M059J (cell line): ENCODE results near the gene HINT3. TPM values are rescaled to one million over a fixed set of nuclear protein-coding genes. Genes with fewer than 3 reads are reported as not detected.
"Not testable (repeated sequence)": the region's sequence is repeated elsewhere in the genome, so short reads cannot be mapped to it uniquely, and the experiment has no call there.

Source experiments
- DNase-seq: peaks from one replicate; pipeline ENCODE4 v3.0.0-alpha.2; 2012; ENCODE audit warnings: low read depth
- total RNA-seq: library from RNA; depleted of rRNA; stranded (reverse); fragments of >200 nt; shearing (Covaris generic); gene quantifications from 2 replicates; pipeline ENCODE4 v1.2.3, GENCODE V29; 2014

The HINT3 gene
- total RNA-seq, 1 experiment from 2014 or later, result 23.6 TPM

DNA sequence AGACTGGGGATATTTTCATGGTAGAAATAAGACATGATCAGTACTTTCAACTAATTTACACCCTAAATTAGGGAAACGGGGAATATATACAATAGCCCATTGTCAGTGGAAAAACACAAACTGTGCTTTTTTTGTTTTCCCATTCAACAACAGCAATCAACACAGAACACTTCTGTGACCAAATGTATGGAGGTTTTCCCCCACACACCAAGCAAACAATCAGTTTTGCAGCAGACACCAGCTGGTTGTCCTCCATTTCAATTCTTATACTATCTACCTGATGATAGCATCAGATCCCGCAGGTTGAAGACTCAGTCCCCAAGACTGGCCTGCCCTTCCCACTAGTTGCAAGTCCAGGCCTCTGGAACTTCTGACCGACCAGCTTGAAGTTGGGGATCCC is 4.5 kb downstream of the HINT3 start:
- no peak for DNase-seq

DNA sequence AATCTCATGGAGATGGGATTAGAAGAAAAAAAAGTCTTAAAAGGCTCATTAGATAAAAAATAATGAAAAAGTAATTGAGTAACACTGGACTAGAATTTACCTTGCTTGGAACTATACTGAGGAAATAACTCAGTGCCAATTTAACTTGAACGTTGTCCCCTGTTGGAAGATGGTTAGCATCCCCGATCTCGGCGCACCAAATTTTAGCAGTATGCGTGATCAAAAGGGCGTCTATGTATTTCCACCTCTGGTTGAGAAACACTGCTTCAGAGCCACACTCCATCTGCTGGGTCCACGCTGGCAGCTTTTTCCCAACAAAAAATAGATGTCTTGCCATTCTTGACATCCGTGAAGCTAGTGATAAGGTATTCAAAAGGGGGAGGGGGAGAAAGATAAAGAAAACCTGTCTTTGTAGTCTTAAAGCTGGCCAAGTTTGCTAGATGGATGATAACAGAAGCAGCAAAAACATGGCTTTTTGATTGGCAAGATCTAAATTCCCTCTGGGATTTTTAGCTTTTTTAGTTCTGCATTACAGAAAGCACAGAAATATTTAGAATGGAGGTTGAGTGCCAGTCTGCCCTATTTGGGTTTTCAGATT is 6.4 kb downstream of the HINT3 start:
- DNase-seq, result no peak

DNA sequence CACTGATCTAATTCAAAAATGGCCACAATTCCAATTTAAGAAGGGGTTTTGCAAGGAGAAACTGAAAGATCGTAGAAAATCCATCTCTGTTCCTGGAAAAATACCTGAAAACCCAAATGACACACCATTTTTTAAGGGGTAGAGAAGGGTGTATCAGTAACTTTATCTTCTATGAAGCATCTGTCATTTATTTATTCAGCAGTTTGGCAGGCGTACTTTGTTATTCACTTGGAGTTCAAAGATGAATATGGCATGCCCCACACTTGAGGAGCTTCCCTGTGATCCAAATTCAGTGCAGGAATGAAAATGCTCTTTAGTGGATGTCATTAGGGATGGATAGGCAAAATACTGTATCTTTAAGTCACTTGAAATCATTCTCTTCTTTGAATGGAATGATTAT is 7.2 kb downstream of the HINT3 start:
- DNase-seq, result no peak

DNA sequence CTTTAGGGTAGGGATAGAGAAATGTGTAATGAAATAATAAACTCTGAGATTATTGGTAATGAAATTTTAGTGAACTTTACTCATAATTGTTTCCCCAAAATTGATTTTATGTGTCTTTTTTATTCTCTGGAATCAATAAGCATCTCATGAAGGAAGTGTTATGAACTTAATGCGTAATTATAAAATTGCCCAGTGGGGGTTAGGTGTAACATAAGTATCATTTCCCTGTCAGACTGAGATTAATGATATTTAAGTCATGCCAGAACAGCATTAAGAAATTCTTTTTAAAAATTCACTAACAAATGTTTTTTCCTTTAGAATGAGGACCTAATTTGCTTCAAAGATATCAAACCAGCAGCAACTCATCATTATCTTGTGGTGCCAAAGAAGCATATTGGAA is 10.0 kb downstream of the HINT3 start:
- no peak for DNase-seq

DNA sequence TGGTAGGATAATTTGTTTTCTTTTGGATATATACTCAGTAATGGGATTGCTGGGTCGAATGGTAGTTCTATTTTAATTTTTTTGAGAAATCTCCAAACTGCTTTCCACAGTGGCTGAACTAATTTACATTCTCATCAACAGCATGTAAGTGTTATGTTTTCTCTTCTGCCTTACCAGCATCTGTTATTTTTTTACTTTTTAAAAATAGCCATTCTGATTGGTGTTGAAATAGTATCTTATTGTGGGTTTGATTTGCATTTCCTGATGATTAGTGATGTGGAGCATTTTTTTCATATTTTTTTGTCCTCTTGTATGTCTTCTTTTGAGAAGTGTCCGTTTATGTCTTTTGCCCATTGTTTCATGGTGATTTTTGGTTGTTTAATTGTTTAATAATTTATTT is 11.9 kb downstream of the HINT3 start:
- no peak for DNase-seq

DNA sequence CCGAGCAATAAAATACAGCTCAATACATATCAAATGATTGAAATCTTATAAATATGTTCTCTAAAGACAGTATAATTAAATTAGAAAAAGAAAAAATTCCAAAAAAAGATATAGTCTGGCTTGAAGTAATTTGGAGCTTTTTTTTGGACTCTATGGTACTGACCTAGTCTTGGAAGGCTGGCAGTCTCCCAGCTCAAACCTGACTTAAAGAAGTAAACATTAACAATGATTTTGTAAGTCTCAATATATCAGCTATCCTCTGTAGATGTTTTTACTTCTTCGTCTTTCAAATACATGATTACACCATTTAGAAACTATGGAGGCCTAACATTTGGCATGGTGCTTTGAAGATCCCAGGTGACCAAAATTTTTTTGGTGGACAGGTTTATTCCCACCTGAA is 14.2 kb downstream of the HINT3 start:
- DNase-seq, result no peak

DNA sequence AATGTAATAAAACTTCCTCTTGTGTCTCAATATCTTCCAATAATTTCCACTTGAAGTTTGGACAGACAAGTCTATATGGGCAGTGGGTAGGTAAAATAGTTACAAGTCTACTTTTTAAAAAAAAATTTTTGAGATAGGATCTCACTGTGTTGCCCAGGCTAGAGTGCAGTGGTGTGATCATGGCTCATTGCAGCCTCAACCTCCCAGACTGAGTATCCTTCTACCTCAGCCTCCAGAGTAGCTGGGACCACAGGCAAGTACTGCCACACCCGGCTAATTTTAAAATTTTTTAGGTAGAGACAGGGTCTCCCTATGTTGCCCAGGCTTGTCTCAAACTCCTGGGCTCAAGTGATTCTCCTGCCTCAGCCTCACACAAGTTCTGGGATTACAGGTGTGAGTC is 15.9 kb downstream of the HINT3 start:
- not testable (repeated sequence) for DNase-seq

DNA sequence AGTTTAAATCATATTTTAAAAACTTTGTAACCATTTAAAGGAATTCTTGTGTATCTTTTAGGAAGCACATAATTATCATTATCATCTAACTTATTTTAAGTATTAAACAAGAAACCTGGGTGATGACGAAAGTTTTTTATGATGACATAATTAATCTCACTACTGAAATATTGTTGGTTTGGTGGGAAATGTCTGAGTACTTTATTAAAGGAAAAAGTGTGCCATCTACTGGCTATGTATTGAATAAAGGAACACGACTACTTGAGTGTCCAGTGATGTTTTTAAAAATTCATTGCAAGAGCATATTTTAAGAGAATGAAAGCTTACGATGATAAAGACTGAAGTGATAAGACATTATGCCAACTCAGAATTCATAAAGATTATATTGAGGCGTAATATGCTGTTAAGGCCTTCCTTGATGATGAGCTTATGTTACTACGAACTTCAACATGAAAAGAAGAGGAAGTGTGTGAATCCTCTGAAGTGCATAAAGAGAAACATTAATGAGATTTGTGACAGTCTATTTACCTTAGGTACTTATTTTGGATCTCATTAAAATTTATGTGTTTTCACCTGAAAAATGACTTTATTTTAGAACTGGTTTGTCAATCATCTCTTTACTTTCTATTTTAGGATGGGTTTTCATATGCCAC is 17.8 kb downstream of the HINT3 start:
- peak; percentile 69 for DNase-seq

DNA sequence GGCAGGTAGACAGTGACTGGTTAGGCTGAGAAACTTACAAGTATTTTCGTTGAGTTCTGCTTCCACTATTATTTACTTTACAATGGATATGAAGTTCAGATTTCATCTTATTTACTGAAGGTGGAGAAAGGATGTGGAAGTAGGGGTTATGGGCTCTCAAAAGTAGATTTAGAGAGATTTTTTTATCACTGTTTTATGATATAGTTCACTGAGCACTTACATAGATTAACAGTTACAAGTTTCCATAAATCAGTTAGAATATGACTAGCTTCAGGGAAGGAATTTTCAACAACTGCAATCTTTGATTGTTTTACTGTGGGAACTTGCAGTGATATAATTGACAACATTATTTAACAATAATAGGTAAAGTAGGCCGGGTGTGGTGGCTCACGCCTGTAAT is 22.5 kb downstream of the HINT3 start:
- no peak for DNase-seq

DNA sequence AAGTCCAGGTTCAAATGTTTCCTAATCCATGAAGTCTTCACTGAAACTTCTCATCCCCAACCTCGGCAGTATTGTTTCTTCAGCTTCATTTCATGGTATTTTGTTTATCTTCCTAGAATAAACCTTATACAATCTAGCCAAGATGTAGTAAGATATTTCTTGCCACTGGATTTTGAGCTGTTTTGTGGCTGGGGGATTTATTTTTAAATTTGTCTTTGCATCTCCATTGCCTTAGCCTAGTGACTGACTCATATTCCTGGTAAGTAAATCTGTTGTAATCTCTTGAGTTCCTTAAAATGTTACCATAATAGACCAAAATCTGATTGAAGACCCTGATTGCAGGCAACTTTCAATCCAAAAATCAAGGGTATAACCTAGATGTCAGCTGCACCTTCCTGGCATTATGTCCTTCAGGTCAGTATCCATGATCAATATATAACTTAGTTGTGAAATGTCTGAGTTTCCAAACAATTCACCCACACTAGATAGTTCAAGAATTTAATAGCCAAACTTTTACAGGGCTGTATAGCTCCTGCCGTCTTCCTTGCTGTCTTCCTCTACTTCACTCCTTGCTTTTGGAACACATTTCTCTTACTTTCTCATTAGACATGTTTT is 25.1 kb downstream of the HINT3 start:
- DNase-seq, result no peak

DNA sequence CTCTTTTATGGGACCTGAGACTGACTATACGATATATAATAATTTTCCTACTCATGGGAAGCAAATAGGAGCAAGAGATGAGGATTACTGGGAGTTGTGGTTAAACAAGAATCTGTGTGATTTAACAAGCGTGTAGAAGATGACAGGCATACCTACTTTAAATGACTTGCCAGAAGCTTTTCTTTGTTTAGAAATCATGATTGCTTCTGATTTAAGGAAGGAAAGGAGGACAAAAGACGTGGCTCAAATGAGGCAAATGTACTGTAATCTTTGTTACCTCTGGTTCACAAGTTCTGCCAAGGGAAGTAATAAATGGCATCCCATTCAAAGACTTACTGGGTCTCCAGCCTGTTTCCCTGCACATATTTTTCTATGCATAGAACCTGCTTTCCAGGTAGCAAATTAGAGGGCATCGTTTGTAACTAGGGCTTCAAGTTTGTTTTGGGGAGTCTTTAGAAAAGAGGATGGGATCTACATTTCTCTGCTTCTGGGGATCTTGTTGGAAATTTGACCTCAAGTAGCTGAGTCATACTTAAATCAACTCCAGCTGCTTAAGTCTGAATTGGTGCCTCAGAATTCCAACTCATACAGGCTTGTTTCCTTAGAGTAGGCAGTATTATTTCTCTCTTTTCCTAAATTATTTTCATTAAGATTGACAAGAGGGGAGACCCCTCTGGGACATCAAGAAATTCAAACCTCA is 26.8 kb downstream of the HINT3 start:
- DNase-seq, result peak; percentile 84

DNA sequence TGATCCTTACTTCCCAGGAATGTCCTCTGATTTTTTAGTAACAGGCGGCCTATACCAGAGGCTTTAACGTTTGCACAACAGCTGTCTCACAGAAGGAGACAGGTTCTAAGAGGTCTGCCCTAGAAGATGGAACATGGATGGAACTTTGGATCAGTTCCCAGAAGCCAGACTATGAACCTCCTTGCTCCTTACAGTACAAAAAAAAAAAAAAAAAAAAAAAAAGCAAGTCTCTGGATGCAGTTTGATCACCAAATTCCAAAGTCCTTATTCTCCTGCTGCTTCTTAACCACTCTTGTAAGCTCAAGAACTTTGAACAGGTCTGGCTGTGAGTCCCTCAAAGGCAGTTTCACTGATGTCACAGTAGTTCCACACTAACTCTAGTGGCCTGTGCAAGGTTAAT is 27.7 kb downstream of the HINT3 start:
- peak; percentile 73 for DNase-seq

DNA sequence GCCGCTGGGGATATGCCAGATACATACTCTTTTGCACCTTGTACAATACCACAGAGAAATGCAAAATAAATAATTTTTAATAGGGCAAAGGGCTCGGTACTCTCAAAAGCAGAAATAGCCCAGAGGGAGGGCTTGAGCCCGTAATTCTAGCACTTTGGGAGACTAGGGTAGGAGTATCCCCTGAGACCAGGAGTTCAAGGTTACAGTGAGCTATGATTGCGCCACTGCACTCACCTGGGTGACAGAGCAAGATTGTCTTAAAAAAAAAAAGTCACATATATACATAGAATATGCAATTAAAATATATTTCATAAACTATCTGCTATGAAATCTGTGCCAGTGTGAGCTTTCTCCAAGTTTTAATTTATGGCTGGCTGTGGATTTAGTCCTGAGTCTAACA is 29.0 kb downstream of the HINT3 start:
- no peak for DNase-seq

DNA sequence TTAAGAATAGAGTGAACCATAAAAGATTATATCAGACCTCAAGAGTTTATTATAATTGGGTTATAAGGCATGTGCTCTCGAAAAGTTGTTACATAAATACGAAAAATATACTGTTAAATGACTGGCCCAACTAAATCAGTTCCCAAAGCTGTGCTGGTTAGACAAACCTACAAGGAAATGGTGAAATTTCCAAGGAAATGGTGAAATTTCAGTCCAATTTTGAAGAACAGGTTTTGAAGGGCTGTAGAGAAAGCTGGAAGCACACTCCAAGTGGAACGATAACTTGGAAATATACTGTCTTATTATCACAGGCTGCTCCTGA is 29.4 kb downstream of the HINT3 start:
- DNase-seq, result no peak

DNA sequence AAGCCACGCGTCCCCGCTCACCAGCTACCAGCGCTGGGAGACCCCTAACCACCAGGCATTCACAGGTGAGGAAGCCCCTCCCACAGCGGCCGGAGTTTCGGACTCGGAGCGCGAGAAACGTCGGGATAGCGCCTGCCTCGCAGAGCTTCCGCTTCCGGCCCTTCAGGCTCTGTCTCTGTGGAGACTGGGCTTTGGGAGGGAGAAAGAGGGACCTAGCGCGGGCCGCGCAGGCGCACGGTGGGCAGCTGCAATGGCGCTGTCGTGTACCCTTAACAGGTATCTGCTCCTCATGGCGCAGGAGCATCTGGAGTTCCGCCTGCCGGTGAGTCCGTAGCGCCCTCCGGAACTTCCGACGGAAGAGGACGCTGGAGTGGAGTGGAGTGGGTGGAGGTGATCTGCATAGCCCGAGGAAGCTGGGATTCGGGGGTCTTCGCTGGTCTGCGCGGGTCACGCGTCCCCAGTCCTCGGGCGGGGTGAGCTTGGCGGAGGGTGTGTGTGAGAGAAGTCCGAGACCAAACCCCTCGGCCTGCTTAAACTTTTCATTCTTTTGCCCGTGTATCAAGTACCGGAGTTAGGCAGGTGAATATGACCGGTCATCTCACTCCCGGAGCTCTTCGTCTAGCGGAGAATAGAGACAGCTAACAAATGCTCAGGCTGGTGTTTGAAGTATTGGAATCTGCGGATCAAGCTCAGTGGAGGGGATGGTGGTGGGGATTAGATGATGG is 29.9 kb downstream of the HINT3 start, which contains the start of gene TRMT11:
Gene TRMT11, plus strand, starts transcription at position 240 of the 725 bp plus-strand sequence. Its CDS starts 11 bp downstream, at position 251.
- peak; percentile 94 for DNase-seq

DNA sequence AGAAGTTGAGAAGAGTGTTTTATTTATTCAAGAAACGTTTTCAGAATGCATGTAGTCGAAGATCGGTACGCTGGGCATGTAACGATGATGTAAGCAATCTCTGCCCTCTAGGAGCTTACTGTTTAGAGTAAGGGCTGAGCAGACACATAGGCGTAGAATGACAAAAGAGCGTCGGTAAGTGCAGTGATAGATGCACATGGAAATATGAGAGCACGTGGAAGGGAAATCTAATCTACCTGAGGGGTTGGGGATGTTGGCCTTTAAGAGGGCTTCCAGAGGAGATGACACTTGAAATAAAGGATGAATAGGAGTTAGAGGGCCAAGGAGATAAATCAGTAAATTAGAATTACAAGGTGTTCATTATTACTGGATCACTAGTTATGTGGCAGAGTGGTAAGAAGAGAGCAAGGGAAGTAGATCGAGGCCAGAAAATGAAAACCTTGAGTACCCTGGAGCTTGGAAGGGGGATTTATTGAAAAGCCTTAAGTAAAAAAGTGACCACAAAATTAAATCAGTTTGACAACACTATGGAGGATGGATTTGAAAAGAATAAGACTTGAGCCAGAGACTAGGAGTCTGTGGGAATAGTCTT is 30.6 kb downstream of the HINT3 start:
- DNase-seq, result peak; percentile 35

DNA sequence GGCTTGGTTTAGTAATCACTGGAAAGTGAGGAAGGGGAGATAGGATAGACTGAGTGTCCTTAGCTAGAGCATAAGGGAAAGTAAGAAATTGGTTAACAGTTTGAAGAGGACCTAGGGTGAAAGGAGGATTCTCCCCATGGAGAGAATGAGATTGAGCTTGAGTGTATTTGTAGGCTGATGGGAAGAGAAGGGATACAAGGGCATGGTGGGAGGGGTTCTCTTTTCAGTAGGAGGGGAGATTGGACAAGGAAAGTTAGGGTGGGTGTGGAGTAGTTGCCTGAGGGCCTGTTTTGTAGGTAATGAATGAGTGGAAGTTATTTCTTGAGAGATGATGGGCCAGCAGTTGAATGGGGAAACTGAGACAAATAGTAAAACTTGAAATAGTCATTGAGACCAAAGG is 31.7 kb downstream of the HINT3 start:
- DNase-seq, result no peak

DNA sequence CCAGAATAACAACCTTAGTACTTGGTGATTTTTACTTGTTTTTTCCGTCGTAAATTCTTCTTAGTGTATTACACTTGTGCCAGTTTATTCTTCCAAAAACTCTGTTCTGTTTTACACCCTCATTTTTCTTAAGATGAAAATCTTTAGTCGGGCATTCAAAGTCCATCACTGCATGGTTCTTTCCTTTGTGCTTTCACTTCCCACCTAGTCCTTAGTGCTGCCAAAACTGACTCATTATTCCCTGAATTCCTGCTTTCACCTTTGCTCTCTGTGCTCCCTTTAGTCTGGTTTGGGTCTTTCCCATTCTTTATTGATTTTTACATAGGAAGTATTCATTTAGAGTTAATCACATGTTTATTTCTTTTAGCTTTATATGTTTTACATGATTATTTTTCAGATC is 33.1 kb downstream of the HINT3 start:
- peak; percentile 42 for DNase-seq

DNA sequence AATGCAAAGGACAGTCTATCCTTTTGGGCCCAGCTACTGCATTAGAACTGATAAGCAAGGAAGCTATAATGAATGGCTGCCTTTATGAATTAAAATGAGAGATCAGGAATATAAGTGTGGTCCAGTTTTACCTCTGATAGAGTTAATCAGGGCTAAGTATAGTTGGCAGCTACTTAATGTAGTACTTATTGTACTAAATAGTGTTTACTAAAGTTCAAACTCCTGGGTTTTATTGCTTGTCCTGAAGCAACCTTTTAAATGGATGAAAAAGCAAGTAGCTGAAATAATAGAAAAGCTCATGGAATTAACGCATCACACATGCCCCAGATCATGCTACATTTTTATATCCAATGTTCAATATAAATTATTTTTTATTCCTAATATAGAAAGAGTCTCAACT is 35.1 kb downstream of the HINT3 start:
- no peak for DNase-seq

DNA sequence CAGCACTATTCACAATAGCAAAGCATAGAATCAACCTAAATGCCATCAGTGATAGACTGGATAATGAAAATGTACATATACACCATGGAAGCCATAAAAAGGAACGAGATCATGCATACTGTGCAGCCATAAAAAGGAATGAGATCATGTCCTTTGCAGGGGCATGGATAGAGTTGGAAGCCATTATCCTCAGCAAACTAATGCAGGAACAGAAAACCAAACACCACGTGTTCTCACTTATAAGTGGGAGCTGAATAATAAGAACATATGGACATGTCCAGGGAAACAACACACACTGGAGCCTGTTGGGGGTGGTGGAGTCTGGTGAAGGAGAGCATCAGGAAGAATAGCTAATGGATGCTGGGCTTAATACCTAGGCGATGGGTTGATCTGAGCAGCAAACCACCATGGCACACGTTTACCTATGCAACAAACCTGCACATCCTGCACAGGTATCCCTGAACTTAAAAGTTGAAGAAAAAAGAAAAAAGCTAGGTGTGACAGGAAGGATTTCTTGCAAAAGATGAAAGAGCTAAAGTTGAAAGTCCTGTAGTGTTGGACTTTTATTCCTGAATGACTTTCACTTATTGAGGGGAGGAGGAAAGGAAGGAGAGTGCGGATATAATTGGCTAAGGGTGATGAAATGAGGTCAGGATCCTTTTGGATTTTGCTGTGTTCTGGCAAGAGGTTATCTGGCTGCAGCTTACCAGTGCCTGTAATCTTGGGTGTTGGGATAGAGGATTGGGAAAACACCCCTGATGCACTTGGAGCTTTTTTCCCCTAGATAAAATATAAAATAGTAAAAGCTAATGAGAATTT is 38.3 kb downstream of the HINT3 start:
- no peak for DNase-seq

DNA sequence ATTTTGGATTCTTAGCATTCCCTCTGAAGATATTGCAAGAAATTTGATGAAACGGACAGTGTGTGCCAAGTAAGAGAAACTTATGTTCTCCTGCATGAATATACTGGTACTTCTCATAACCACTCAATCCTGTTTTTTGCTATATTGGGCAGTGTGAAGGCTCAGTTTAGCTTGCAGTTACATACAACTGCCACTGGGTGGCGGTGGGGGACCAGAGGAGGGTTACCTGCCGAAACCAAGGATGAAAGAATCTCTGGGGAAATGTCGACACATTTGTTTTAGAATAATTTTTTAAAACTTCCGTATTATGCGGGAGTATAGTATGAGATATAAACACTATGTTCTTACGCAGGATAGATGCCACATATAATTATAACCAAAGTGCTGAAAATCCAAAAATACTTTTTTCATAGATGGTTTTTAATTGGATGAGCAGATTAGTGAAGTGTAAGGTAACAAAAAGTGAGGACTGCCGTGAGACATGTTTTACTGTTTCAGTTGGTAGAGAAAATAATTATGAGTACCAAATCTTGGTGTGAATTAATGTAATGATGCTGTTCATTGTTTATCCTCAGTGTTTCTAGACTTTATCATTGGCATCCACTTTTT is 39.5 kb downstream of the HINT3 start:
- DNase-seq, result peak; percentile 75
